ENCODE measurements around the gene MAPK1. TPM values are rescaled to one million over a fixed set of nuclear protein-coding genes. Genes with fewer than 3 reads are reported as not detected.
"Not testable (repeated sequence)": the region's sequence is repeated elsewhere in the genome, so short reads cannot be mapped to it uniquely, and the experiment has no call there.

Gene MAPK1
- total RNA-seq, 4 donors from 2014 or later, result 51.3 to 77.8 (median 66.0) TPM

- H3K4me1 ChIP-seq, result peaks cover 41% of the 10 kb centered on the region
- no peak overlapping the region for H3K27ac ChIP-seq
- WGBS, result 96% methylated on average over 3 of the region's 3 CpGs
Measured at GRCh38 chr22:21829523-21829922, 37.9 kb downstream of the MAPK1 start.

GRCh38 chr22:21828268-21828638 lies 39.2 kb downstream of the MAPK1 start:
- TF ChIP-seq CTCF (IDR thresholded peaks at IDR 0.05) (no peak), POLR2AphosphoS5 (IDR thresholded peaks at IDR 0.05) (no peak), EP300 (IDR thresholded peaks at IDR 0.05) (no peak), POLR2A (IDR thresholded peaks at IDR 0.05) (no peak)
- no peaks in the 10 kb centered on the region for H3K27me3 ChIP-seq
- DNase-seq (ENCODE audit: low spot score in 2 of 2), result no peak
- H3K4me3 ChIP-seq, result no peak overlapping the region
- H3K4me1 ChIP-seq, result peaks cover 47% of the 10 kb centered on the region
- 79% methylated on average over 4 of the region's 4 CpGs for WGBS
- H3K36me3 ChIP-seq, result no peaks in the 10 kb centered on the region
- H3K27ac ChIP-seq, result no peak overlapping the region
- no peaks in the 10 kb centered on the region for H3K9me3 ChIP-seq

More at GRCh38 chr22:21829523-21829922, 37.9 kb downstream of the MAPK1 start:
- TF ChIP-seq CTCF (IDR thresholded peaks at IDR 0.05) (no peak), POLR2A (IDR thresholded peaks at IDR 0.05) (no peak), EP300 (IDR thresholded peaks at IDR 0.05) (no peak), POLR2AphosphoS5 (IDR thresholded peaks at IDR 0.05) (no peak)
- no peak for DNase-seq (ENCODE audit: low spot score in 2 of 2)
- Histone ChIP-seq H3K4me3 (no peak overlapping the region), H3K27me3 (no peaks in the 10 kb centered on the region), H3K36me3 (no peaks in the 10 kb centered on the region), H3K9me3 (no peaks in the 10 kb centered on the region)

GRCh38 chr22:21827628-21828267 lies 39.7 kb downstream of the MAPK1 start:
- no peak overlapping the region for H3K27ac ChIP-seq
- no peak for DNase-seq (ENCODE audit: low spot score in 2 of 2)
- H3K36me3 ChIP-seq, result no peaks in the 10 kb centered on the region
- no peak for TF ChIP-seq POLR2AphosphoS5 (IDR thresholded peaks at IDR 0.05)
- no peak for TF ChIP-seq POLR2A (IDR thresholded peaks at IDR 0.05)
- no peak for TF ChIP-seq CTCF (IDR thresholded peaks at IDR 0.05)
- no peak for TF ChIP-seq EP300 (IDR thresholded peaks at IDR 0.05)
- no peaks in the 10 kb centered on the region for H3K27me3 ChIP-seq
- no peak overlapping the region for H3K4me3 ChIP-seq
- 65% methylated on average over 3 of the region's 3 CpGs for WGBS
- H3K9me3 ChIP-seq, result no peaks in the 10 kb centered on the region
- H3K4me1 ChIP-seq, result peaks cover 46% of the 10 kb centered on the region

DNA sequence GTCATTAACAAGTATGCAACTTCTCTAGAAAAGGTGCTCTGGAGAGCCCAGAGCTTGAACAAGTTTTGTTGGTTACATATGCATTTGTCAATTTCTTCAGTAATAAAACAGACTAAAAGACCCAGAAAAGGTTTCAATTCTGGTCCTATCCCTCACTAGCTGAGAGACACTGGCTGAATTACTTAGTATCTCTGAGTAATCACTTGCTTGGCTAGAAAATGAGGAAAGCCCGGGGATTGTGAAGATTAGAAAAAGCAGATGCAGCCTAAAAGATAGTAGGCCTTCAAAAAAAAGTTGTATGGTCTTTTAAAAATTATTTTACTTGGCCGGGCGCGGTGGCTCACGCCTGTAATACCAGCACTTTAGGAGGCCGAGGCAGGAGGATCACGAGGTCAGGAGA lies 41.2 kb downstream of the MAPK1 start:
- Histone ChIP-seq H3K9me3 (no peaks in the 10 kb centered on the region), H3K36me3 (no peaks in the 10 kb centered on the region), H3K27me3 (no peaks in the 10 kb centered on the region), H3K4me3 (no peak overlapping the region), H3K27ac (no peak overlapping the region), H3K4me1 (peaks cover 35% of the 10 kb centered on the region)
- DNase-seq (ENCODE audit: low spot score in 2 of 2), result no peak
- TF ChIP-seq POLR2AphosphoS5 (IDR thresholded peaks at IDR 0.05), result no peak
- TF ChIP-seq EP300 (IDR thresholded peaks at IDR 0.05), result no peak
- TF ChIP-seq CTCF (IDR thresholded peaks at IDR 0.05), result no peak
- no peak for TF ChIP-seq POLR2A (IDR thresholded peaks at IDR 0.05)
- 95% methylated on average over 7 of the region's 7 CpGs for WGBS

- not testable (repeated sequence) for DNase-seq (ENCODE audit: low spot score in 2 of 2); H3K9me3 ChIP-seq; H3K27me3 ChIP-seq; H3K27ac ChIP-seq; H3K4me3 ChIP-seq; H3K36me3 ChIP-seq
- peaks cover 28% of the 10 kb centered on the region for H3K4me1 ChIP-seq
- 93% methylated on average over 7 of the region's 7 CpGs for WGBS
Measured at GRCh38 chr22:21824962-21825361, 42.5 kb downstream of the MAPK1 start.

DNA sequence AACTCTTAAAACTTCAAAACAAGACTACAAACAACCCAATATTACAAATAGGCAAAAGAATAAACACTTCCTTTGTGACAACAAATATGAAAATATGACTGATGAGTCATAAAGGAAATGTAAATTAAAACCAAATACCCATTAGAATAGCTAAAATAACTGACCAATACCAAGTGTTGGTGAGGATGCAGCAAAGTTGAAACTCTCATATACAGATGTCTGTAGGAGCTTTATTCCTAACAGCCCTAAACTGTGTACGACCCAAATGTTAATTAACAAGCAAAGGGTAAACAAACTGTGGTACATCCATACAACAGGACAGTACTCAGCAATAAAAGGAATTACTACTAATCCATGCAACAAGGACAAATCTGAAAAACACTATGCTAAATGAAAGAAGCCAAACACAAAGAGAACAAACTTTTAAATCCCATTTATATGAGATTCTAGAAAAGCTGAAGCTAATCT lies 43.0 kb downstream of the MAPK1 start:
- TF ChIP-seq POLR2A (IDR thresholded peaks at IDR 0.05) (no peak), POLR2AphosphoS5 (IDR thresholded peaks at IDR 0.05) (no peak), EP300 (IDR thresholded peaks at IDR 0.05) (no peak), CTCF (IDR thresholded peaks at IDR 0.05) (no peak)
- Histone ChIP-seq H3K4me3 (no peak overlapping the region), H3K27ac (no peak overlapping the region), H3K9me3 (no peaks in the 10 kb centered on the region), H3K36me3 (no peaks in the 10 kb centered on the region), H3K27me3 (no peaks in the 10 kb centered on the region), H3K4me1 (peaks cover 28% of the 10 kb centered on the region)
- 67% methylated on average over 1 of the region's 1 CpG for WGBS
- no peak for DNase-seq (ENCODE audit: low spot score in 2 of 2)

Data from suprapubic skin (tissue), 4 donors.